HG03108 (cell line): ENCODE results near the gene ACAD9.
"Not testable (repeated sequence)": the region's sequence is repeated elsewhere in the genome, so short reads cannot be mapped to it uniquely, and the experiment has no call there.

Source experiments
- ATAC-seq: cut with Tn5 transposase; IDR thresholded peaks from one replicate; pipeline ENCODE4 v1.9.1; 2021; ENCODE audit warnings: moderate library complexity; ENCODE audit not compliant: unreplicated experiment

ACAD9 gene

GRCh38 chr3:128879125-128879969 is at the start of gene ACAD9:
Gene ACAD9, plus strand, starts transcription at chr3:128879620. Its CDS starts 72 bp downstream, at chr3:128879692.
- peak; percentile 86 for ATAC-seq

GRCh38 chr3:128829925-128830625 is 49.3 kb upstream of the ACAD9 start:
- not testable (repeated sequence) for ATAC-seq

- not testable (repeated sequence) for ATAC-seq
These were observed 48.7 kb upstream of the ACAD9 start for GRCh38 chr3:128830762-128831161.

- ATAC-seq = not testable (repeated sequence)
These were observed 46.4 kb upstream of the ACAD9 start for GRCh38 chr3:128832979-128833378.

- no peak for ATAC-seq
These were observed 44.3 kb upstream of the ACAD9 start for GRCh38 chr3:128835096-128835495.

- no peak for ATAC-seq
These were observed 37.2 kb upstream of the ACAD9 start for GRCh38 chr3:128841926-128842920.

- ATAC-seq = no peak
These were observed 34.9 kb upstream of the ACAD9 start for GRCh38 chr3:128844502-128844901.

GRCh38 chr3:128845119-128845777 is 34.2 kb upstream of the ACAD9 start:
- ATAC-seq = no peak

GRCh38 chr3:128845778-128846485 is 33.5 kb upstream of the ACAD9 start:
- ATAC-seq = peak; percentile 62

- no peak for ATAC-seq
These were observed 32.9 kb upstream of the ACAD9 start for GRCh38 chr3:128846486-128846891.

GRCh38 chr3:128847666-128848370 is 31.6 kb upstream of the ACAD9 start:
- ATAC-seq = no peak

- no peak for ATAC-seq
These were observed 30.5 kb upstream of the ACAD9 start for GRCh38 chr3:128848936-128849335.

GRCh38 chr3:128849911-128850455 is 29.4 kb upstream of the ACAD9 start:
- no peak for ATAC-seq

GRCh38 chr3:128850544-128850943 is 28.9 kb upstream of the ACAD9 start:
- ATAC-seq = no peak

- no peak for ATAC-seq
These were observed 27.8 kb upstream of the ACAD9 start for GRCh38 chr3:128851601-128852000.

- no peak for ATAC-seq
These were observed 25.6 kb upstream of the ACAD9 start for GRCh38 chr3:128853826-128854225.

GRCh38 chr3:128854475-128854874 is 24.9 kb upstream of the ACAD9 start:
- ATAC-seq = no peak

- no peak for ATAC-seq
These were observed 23.9 kb upstream of the ACAD9 start for GRCh38 chr3:128855569-128855968.

GRCh38 chr3:128858167-128858566 is 21.3 kb upstream of the ACAD9 start:
- no peak for ATAC-seq
